C4-2B (cell line): ENCODE data around the gene FTCD.

ENCODE experiments used
- H3K27ac ChIP-seq: fragments of 450-650 bp; 2 replicates; pipeline ENCODE4 v1.5.1; 2017
- ZFX ChIP-seq: fragments of 450-650 bp; IDR thresholded peaks from 2 replicates; pipeline ENCODE4 v1.6.1; 2017
- TF ChIP-seq, protein P1 (sequence below): fragments of 450-650 bp; conservative IDR thresholded peaks from 2 replicates; pipeline ENCODE4 v1.5.1; 2017; ENCODE audit warnings: mild to moderate bottlenecking

FTCD gene

GRCh38 chr21:46121286-46122221, 33.8 kb downstream of the FTCD start:
- H3K27ac ChIP-seq: no peak overlapping the region
- TF ChIP-seq, protein P1, sequence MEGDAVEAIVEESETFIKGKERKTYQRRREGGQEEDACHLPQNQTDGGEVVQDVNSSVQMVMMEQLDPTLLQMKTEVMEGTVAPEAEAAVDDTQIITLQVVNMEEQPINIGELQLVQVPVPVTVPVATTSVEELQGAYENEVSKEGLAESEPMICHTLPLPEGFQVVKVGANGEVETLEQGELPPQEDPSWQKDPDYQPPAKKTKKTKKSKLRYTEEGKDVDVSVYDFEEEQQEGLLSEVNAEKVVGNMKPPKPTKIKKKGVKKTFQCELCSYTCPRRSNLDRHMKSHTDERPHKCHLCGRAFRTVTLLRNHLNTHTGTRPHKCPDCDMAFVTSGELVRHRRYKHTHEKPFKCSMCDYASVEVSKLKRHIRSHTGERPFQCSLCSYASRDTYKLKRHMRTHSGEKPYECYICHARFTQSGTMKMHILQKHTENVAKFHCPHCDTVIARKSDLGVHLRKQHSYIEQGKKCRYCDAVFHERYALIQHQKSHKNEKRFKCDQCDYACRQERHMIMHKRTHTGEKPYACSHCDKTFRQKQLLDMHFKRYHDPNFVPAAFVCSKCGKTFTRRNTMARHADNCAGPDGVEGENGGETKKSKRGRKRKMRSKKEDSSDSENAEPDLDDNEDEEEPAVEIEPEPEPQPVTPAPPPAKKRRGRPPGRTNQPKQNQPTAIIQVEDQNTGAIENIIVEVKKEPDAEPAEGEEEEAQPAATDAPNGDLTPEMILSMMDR: no peak
- no peak for TF ChIP-seq ZFX

DNA sequence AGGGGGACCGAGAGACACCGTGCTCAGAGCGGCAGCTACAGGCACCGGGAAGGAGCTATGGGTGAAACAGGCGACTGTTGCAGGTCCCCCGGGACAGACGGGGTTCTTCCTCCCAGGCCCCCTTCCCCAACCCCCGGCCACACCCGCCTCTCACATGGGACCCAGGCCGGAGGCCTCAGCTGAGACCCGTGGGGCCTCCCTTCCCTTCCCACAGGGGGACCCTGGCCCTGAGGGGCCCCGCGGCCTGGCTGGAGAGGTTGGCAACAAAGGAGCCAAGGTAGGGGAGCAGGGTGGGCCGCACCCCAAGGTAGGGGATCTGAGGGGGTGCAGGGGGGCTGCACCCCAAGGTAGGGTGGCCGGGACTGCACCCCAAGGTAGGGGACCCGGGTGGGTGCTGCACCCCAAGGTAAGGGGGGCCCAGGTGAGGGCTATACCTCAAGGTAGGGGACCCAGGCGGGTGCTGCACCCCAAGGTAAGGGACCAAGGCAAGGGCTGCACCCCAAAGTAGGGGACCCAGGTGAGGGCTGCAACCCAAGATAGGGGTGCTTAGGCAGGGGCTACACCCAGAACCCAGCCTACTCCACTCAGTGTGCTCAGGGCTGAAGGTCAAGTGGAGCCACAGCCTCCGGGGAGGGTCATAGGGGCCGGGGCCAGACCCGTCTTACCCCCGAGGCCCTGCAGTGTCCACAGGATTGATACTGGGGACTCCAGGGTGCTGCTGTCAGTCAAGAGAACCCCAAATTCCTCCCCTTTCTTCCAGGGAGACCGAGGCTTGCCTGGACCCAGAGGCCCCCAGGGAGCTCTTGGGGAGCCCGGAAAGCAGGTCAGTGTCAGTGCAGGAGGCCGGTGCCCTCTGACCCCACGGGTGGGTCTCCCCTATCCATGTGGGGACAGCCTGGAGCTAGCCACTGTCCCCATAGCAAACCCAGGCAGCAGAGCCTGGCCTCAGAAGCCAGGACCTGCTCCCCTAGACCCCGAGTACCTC, 34.8 kb downstream of the FTCD start:
- no peak for TF ChIP-seq ZFX
- no peak overlapping the region for H3K27ac ChIP-seq

GRCh38 chr21:46119637-46120271, 35.6 kb downstream of the FTCD start:
- H3K27ac ChIP-seq: no peak overlapping the region

GRCh38 chr21:46119144-46119636, 36.2 kb downstream of the FTCD start:
- no peak for TF ChIP-seq ZFX
- TF ChIP-seq, protein P1: no peak
- H3K27ac ChIP-seq: no peak overlapping the region

More at GRCh38 chr21:46119637-46120271, 35.6 kb downstream of the FTCD start:
- no peak for TF ChIP-seq ZFX
- TF ChIP-seq, protein P1: no peak

DNA sequence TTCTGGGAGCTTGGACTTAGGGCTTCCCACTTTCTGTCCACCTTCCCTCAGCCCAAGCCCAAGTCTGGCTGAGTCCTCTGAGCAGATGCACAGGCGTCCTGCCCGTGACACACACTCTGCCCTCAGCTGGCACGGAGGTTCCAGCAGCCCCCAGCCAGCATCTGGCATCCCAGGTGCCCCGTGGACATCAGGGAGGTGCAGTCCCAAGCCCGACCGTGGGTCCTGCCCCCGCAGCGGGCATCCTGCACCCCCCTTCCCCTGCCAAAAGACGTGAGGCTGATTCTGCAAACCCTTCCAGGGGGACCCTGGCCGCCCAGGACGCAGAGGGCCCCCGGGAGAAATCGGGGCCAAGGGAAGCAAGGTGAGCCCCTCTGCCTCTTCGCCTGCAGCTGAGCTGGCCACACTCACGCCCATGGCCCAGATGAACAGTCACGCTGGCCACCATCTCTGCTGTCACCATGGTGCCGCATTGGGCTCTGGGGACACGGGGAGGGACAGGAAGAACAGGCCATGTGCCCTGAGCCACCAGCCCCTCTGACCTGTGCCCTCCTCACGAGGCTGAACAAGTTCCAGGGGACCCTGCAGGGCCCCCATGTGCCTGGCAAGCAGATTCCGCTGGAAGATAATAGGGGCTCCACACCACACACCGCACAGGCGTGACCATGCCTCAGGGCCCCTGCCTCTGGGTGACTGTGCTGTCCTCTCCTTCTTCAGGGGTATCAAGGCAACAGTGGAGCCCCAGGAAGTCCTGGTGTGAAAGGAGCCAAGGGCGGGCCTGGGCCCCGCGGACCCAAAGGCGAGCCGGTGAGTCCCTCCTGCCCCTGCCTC, 36.8 kb downstream of the FTCD start:
- TF ChIP-seq, protein P1: no peak
- no peak for TF ChIP-seq ZFX
- H3K27ac ChIP-seq: no peak overlapping the region

- H3K27ac ChIP-seq: no peak overlapping the region
- TF ChIP-seq ZFX: no peak
- TF ChIP-seq, protein P1: no peak
Observed at GRCh38 chr21:46117586-46118315, 37.6 kb downstream of the FTCD start.
